IPS-18c (cell line): ENCODE measurements around the gene GPR183.

Experiments
- H3K4me3 ChIP-seq: 2 replicates; pipeline ENCODE4 v1.7.0; 2013; ENCODE audit warnings: low read depth, mild to moderate bottlenecking, low read length, moderate library complexity; ENCODE audit not compliant: insufficient read depth
- H3K9me3 ChIP-seq: one replicate; pipeline ENCODE4 v1.6.1; 2013; ENCODE audit warnings: mild to moderate bottlenecking, low read length, moderate library complexity; ENCODE audit not compliant: control insufficient read depth, insufficient read depth

The GPR183 gene

DNA sequence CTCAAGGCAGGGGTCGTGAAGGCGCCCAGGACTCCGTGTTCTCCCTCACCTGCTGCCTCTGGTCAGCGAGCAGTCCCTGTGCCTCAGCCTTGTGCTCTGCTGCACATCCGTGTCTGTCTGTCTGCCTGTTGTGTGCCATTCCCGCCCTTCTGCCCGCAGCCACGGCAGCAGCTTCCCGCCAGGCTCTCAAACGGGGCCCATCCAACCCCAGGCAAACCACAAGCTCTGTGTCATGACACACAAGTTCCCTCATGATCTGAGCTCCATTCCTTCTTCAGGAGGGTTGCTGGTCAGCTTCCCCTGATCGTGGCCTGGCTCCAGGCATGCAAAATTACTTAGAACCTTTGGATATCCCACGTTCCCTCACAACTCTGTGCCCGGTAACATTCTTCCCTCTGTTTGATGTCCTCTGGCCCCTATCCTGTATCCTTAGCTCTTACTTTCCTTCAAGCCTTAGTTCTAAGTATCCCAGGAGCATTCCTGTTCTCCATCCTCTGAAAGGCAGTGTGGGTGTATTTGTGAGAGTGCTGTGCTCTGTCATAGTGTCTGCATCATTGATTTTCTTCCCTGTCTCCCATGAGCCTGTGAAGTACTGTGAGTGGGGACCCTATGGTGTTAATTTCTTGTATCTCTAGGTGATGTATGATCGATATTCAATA, 3.2 kb downstream of the GPR183 start:
- no peaks in the 10 kb centered on the region for H3K9me3 ChIP-seq
- H3K4me3 ChIP-seq, result no peak overlapping the region

DNA sequence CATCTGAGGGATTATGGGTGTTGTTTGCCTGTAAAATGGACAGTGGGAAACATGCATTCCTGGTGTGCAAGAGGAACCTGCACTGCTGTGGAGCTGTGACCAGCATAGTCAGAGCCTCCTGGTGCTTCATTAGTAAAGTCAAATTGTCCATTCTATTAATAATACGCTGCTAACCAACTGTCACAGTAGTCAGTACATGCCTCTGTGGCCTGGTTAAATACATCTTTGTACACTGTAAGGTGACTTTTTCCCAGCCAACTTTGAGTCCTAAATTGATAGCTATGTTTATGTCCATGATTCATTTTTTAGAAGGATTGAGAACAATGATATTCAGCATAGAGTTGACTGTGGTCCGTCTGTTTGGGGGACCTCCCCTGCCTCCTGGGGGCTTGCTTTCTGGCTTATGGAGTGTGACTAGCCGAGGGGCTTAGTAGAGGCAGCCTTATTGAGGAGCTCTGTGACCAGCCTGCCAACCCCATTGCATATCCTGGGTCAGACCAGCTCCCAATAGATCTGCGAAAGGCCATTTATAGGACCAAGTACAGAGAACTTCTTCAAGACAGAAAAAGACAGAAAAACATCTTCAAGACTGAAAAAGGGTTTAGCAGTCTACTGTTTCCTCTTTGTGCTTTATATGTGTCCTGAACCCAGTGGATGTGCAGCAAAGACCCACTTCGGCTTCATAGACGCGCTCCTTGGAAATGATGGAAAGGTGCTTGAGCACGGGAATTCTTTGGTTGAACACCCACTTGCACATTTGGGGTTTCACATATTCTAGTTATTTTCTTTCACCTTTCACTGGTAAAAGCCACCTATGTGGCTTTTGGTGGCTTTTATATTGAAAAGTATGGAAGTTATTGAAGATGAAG, 4.3 kb downstream of the GPR183 start:
- H3K4me3 ChIP-seq, result no peak overlapping the region
- H3K9me3 ChIP-seq, result no peaks in the 10 kb centered on the region

DNA sequence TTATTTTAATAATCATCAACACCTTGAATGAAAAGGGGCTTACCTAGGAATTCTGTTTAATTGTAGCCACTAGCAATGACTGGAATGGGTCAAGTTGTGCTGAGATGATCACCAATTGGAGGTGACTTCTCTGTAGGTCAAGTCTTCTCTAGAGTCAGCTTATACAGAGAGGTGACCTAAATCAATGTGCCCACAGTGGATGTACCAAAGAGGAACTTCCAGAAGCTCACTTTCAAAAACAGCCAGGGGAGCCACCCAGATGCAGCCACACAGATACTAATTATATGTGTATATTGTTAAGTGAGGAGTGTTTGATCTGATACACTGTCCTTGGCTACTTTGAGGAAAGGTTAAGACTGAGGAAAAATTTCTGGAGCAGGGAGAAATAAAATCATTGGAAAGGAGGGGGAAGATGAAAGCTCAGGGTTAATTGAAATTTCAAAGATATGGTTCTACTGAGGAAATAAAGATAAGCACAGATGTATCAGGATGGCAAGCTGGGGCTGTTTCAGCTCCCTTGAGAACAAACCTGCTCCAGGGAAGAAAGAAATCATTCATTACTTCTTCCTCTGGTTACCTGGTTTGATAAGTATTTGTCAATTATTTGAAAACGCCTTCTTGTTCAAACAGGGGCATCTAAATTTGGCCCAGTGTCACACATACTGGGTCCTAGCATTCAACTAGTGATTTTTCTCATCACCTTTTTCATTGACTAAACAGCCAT, 5.1 kb downstream of the GPR183 start:
- H3K4me3 ChIP-seq, result no peak overlapping the region
- no peaks in the 10 kb centered on the region for H3K9me3 ChIP-seq

DNA sequence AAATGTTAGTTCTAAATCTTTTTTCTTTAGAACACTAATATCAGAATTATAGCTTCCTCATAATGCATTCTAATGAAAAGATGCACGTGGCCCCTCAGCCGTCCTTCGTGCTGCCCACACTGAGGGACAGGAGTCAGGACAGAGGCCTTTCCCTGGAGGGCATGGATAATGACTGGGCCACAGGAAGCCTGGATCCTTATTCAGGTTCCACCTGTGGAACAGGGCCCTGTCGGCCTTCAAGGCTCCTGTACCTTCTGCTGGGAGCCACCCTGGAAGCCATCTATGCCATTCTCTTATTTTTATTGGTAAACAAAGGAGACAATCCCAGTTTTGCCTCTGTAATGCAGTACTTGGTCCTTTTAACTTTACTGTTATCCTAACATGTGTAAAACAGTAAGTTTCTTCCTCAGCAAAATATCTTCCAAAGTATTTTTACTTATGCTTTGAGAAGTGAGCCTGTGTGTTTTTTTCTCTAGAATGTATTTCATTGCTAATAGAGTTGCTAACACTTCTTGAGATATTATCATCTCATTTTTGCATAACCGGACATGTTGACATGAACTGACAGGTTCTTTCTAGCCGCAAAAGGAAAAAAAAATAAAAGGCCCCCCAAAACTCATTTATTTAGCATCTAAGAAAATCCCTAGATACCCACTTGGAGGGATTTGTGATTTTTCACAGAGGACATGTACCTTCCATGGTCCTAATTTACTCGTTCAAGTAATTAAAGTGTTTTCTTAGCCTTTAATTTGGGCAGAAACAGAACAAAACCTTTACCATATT, 6.0 kb downstream of the GPR183 start:
- no peak overlapping the region for H3K4me3 ChIP-seq
- H3K9me3 ChIP-seq, result no peaks in the 10 kb centered on the region

DNA sequence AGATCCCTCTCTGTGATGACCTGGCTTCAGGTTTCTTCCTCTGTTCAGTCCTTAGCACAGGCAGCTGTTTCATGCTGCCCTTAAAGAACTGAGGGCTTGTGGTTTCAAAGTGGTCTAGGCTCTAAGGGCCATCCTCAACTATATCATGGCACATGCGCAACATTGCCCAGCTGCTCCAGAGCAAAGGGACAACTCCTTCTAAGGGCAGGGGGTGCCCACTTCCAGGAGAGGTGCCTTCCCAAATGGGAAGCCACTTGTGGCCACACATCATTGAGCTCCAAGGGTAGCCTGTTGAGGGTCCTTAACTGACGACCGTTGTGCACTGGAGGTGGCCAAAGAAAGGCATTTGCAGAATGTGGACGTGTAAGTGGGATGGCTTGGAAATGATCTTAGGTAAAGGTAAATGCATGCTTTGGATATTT, 7.3 kb downstream of the GPR183 start:
- H3K4me3 ChIP-seq, result no peak overlapping the region
- H3K9me3 ChIP-seq, result no peaks in the 10 kb centered on the region

DNA sequence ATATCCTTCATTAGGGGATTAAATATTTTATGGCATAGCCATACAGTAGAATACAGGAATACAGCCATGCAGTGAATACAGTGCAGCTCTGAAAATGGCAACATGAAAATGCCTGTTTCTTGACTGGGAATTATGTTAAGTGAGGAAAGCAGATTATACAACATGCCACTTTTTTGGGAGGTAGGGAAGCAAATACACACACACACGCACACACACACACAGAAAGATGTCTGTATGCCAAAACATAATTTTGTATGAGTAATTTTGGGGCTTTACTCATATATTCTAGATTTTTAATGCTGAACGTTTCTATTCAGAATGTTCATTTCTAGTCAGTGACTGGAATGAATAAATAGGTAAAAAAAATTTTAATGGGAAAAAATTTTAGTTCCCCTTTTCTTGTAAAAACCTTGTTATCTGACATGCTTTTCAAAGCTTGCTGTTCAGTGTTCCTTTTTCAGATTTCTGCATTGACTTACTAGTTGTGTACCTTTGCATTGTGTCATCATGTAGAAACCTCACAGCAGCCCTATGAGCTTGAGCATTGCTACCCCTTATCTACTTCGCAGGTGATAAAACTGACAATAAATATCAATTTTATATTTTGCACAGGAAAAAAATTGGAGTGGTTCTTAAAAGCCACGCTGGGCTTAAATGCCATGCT, 7.8 kb downstream of the GPR183 start:
- H3K9me3 ChIP-seq, result no peaks in the 10 kb centered on the region
- H3K4me3 ChIP-seq, result no peak overlapping the region

DNA sequence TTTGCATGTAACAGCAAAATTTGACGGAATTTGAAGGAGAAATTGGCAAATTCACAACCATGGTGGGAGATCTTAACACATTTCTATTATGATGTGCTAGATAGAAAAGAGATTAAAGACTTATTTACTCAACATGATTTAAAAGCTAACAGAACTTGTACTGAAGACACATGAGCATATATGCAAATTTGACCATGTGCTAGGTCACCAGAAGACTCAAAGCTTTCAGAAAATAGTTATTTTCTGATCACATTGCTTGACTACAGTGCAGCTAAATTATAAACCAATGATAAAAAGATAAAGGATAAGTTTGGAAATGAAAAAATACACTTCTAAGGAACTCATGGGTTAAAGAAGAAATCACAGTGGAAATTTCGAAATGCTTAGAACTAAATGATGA, 9.1 kb downstream of the GPR183 start:
- H3K9me3 ChIP-seq, result no peaks in the 10 kb centered on the region
- H3K4me3 ChIP-seq, result no peak overlapping the region

DNA sequence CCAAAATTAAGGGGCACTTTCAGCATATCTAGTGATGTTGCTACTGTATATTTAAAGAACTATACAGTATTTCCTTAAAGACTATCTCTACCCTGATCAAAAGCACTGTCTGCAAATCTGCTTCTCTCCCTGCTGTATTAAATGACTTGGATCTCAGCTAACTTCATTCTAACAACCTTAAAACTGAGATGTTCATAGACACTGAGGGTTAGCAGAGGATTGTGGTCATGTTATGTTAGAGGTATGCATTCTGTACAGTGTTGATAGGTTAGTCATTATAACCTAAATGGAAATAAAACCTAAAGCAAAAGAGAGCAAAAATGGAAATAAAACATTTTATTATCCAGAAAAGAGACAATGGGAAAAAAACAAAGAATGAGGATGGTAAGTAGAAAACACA, 9.9 kb downstream of the GPR183 start:
- no peak overlapping the region for H3K4me3 ChIP-seq
- no peaks in the 10 kb centered on the region for H3K9me3 ChIP-seq

DNA sequence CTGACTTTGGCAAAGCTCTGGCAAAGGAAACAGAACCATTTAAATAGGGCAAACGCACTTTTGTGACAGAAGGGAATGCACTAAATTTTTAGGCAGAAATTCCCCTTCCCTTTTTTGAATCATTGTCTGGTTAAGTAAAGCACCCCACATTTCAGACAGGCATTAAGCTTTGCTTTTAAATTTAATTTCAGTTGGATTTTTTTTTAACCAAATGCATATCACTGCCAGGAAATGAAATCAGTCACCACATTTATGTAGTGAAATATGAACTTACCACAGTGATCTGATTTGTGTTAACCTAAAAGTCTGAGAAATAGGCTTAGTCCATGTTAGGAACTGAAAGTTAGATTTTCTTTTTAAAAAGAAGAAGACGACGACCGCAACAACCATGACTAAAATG, 10.8 kb downstream of the GPR183 start:
- H3K9me3 ChIP-seq, result no peaks in the 10 kb centered on the region
- H3K4me3 ChIP-seq, result no peak overlapping the region

DNA sequence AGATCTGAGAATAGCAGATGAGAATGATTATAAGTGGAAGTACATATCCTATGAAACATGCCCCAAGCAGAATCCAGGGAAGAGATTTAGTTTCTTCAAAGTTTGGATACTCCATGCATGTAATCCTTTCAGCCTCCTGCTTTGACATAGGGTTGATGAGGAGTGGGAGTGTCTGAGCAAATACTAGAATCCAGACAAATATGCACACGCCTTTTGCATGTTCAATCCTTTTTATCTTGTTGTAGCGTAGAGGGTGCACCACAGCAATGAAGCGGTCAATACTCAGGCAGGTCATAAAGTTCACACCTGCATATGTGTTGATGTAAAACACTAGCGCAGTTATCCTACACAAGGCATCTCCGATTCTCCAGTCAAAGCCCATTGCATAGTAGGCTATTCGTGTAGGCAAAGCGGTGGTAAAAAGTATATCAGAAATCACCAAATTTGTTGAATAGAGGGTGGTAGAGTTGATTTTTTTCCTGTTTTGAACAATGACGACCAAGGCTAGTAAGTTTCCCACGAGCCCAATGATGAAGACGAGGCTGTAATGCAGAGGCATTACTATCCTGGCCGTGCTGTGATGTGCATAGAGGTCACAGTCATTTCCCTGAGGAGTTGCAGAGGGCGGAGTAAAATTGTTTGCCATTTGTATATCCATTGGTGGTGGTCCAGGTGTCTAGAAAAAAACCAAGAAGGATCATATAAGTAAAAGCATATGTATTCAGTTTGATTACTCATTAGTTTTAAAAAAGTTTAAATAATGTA, 11.5 kb downstream of the GPR183 start:
- H3K4me3 ChIP-seq, result no peak overlapping the region
- no peaks in the 10 kb centered on the region for H3K9me3 ChIP-seq

DNA sequence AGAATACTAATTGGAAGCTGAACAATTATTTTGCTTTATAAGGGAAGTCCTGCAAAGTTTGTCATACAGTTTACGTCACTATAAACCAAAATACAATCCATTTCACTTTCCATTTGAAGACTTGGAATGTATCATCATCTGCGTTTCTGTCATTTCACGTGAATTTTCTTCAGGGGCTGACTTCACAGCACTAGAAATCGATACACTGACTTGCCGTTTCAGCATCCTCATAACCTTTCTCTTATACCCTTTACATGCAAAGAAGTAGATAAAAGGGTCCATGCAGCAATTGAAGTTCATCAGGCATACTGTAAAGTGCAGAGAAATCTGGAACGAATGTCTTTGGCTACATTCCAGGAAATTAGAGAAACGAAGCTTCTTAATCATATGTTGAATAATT, 12.2 kb downstream of the GPR183 start:
- no peak overlapping the region for H3K4me3 ChIP-seq
- H3K9me3 ChIP-seq, result no peaks in the 10 kb centered on the region

DNA sequence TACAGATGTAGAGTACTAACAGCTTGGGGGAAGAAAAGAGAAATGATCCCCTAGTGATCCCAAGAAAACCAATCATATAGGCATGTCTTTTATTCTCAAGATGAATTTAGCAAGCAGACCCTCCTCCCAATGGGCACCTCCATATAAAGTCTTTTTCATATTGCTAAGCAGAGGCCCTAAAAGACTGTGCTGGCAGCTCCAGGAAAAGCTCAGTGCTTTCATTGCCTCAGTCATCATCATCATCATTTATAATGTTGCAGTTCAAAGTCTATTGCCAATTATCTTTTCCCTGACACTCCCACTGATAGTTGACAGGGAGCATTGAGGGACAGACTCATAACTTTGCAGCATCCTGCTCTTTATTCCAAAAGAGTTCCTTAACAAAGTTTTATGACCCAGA, 13.0 kb downstream of the GPR183 start:
- Histone ChIP-seq H3K9me3 (no peaks in the 10 kb centered on the region), H3K4me3 (no peak overlapping the region)

DNA sequence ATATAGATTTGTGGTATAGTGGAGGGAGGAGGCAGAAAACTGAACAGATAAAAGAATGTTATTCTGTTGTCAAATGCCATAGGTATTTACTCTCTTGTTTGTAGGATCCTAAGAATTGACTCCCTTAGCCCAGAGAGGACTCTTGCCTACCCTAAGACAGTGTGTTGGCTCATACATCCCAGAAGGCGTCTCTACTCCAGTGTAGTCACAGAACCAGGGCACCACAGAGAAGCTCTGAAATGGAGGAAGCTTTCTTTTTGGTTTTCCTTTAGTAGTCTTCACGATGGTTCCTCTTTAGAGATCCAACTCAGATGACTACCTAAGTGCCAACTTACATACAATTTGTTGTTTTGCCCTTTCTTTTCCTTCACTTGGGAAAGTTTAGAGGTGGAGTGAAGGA, 14.0 kb downstream of the GPR183 start:
- Histone ChIP-seq H3K9me3 (no peaks in the 10 kb centered on the region), H3K4me3 (no peak overlapping the region)

DNA sequence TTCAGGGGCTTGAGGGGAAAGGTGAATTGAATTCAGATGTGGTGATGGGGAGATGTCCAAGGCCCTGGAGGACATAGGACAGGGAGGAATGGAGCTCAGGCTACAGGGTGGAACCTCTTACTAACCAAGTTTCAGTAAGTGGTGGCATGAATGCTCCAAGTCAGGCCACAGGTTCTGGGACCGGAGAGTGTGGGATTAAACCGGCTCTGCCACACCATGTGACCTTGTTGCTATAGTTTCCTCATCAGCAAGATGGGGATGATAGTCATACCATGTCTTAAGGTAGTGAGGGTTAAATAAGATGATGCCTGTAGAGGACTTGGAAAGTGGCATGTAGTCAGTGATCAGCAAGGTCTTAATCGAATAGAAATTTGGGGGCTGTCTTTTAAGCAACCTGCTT, 16.3 kb downstream of the GPR183 start:
- H3K4me3 ChIP-seq, result no peak overlapping the region

DNA sequence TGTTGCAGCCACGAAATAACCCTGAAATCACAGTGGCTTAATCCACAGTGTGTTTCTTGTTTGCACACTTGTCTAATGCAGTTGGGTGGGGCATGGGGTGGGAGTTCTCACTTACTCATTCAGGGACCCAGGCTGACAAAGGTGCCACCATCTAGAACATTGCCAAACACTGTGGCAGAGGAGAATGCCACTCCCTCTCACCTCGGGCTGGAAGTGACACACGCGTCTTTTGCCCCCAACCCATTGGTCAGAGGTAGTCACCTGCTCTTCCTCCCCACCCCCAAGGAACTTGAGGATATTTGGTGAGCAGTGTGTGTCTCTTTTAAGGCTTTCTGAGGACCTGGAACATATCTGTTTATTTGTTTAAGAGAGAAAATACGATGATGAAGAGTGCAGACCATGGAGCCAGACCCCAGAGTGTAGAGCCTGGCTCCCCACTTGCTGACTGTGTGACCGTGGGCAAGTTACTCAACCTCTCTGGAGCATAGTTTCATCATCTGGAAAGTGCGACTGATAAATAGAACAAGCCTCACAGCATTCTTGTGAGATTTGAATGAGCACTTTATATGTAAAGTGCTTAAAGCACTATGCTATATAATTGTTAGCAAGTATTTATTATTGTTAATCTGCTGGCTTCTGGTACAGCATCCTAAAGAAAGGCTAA, 17.4 kb downstream of the GPR183 start:
- no peak overlapping the region for H3K4me3 ChIP-seq
- H3K9me3 ChIP-seq, result no peaks in the 10 kb centered on the region

More for the DNA sequence above, 16.3 kb downstream of the GPR183 start:
- H3K9me3 ChIP-seq, result no peaks in the 10 kb centered on the region

DNA sequence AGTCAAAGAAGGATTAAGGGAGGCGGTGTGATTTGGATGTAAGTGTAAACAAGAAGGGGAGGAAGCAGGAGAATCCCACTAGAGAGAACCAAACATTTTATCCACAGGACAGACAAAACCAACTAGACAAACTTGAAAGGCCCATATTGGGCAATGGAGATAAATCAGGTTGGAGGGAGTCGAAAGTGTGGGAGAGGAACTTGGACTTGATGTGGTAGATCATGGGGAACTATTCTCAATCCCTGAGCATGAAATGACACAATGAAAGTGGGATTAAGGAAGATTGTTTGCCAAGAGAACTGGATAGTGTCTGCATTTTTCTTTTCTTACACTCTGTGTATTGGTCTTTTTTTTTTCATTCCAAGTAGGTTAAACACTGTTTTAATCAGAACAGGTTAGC, 17.9 kb downstream of the GPR183 start:
- Histone ChIP-seq H3K9me3 (no peaks in the 10 kb centered on the region), H3K4me3 (no peak overlapping the region)
